Measurements from ENCODE around the gene TAL1.

DNA sequence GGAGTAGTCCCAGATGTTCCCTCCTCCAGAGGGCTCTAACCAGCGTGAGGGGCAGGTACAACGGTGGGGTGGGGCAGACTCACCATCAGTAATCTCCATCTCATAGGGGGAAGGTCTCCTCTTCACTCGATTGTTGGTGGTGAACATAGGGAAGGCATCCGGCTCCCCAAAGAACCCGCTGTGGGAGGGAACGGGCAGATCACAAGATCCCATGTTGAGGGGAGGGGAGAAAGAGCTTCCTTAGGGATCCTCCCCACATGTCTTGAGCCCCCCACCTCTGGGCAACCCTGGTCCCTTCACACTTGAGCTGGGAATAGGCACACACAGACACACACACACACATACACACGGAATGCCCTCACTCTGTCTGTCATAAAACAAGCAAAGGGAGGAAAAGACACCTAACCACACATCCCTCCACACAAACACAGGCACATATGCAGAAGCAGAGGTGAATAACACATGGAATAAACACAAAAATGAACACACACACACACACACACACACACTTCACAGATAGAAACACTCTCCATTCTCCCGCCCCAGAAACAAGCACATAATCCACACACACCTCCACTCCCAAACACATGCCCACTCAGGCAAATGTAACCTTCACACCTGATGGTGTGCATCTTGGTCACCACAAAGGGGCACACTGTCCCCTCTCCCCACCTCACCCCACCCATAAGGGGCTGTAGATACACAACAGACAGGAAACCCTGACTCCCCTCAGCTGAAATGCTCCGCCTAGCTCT is 7.9 kb downstream of the TAL1 start:
- TF ChIP-seq, protein P1, sequence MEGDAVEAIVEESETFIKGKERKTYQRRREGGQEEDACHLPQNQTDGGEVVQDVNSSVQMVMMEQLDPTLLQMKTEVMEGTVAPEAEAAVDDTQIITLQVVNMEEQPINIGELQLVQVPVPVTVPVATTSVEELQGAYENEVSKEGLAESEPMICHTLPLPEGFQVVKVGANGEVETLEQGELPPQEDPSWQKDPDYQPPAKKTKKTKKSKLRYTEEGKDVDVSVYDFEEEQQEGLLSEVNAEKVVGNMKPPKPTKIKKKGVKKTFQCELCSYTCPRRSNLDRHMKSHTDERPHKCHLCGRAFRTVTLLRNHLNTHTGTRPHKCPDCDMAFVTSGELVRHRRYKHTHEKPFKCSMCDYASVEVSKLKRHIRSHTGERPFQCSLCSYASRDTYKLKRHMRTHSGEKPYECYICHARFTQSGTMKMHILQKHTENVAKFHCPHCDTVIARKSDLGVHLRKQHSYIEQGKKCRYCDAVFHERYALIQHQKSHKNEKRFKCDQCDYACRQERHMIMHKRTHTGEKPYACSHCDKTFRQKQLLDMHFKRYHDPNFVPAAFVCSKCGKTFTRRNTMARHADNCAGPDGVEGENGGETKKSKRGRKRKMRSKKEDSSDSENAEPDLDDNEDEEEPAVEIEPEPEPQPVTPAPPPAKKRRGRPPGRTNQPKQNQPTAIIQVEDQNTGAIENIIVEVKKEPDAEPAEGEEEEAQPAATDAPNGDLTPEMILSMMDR (IDR thresholded peaks at IDR 0.05): no peak
- TF ChIP-seq POLR2A (IDR thresholded peaks at IDR 0.05): no peak
